ENCODE results near the gene SPINT4.

The SPINT4 gene

GRCh38 chr20:45765307-45765875, 43.2 kb downstream of the SPINT4 start:
- no peak for DNase-seq (ENCODE audit: low read depth)
- no peak overlapping the region for H3K4me3 ChIP-seq (replicated peaks; ENCODE audit: low read depth, low read length)
- no peak for TF ChIP-seq CTCF (IDR thresholded peaks at IDR 0.05; ENCODE audit: low read length, missing control alignments)

- no peak for DNase-seq (ENCODE audit: low read depth)
- no peak for TF ChIP-seq CTCF (IDR thresholded peaks at IDR 0.05; ENCODE audit: low read length, missing control alignments)
- no peak overlapping the region for H3K4me3 ChIP-seq (replicated peaks; ENCODE audit: low read depth, low read length)
Measured at GRCh38 chr20:45765980-45766379, 43.8 kb downstream of the SPINT4 start.

GRCh38 chr20:45768479-45768878, 46.3 kb downstream of the SPINT4 start:
- no peak for TF ChIP-seq CTCF (IDR thresholded peaks at IDR 0.05; ENCODE audit: low read length, missing control alignments)
- no peak overlapping the region for H3K4me3 ChIP-seq (replicated peaks; ENCODE audit: low read depth, low read length)
- no peak for DNase-seq (ENCODE audit: low read depth)

GRCh38 chr20:45771182-45771759, 49.1 kb downstream of the SPINT4 start:
- peak; percentile 95 for TF ChIP-seq CTCF (IDR thresholded peaks at IDR 0.05; ENCODE audit: low read length, missing control alignments)
- H3K4me3 ChIP-seq (replicated peaks; ENCODE audit: low read depth, low read length), result no peak overlapping the region
- DNase-seq (ENCODE audit: low read depth), result peak; percentile 78

GRCh38 chr20:45772693-45773092, 50.5 kb downstream of the SPINT4 start:
- no peak for DNase-seq (ENCODE audit: low read depth)
- TF ChIP-seq CTCF (IDR thresholded peaks at IDR 0.05; ENCODE audit: low read length, missing control alignments), result no peak
- no peak overlapping the region for H3K4me3 ChIP-seq (replicated peaks; ENCODE audit: low read depth, low read length)

- no peak for DNase-seq (ENCODE audit: low read depth)
- TF ChIP-seq CTCF (IDR thresholded peaks at IDR 0.05; ENCODE audit: low read length, missing control alignments), result no peak
- no peak overlapping the region for H3K4me3 ChIP-seq (replicated peaks; ENCODE audit: low read depth, low read length)
Measured at GRCh38 chr20:45774945-45775344, 52.8 kb downstream of the SPINT4 start.

- DNase-seq (ENCODE audit: low read depth), result no peak
Measured at GRCh38 chr20:45775411-45775810, 53.3 kb downstream of the SPINT4 start.

More at GRCh38 chr20:45775411-45775810, 53.3 kb downstream of the SPINT4 start:
- no peak overlapping the region for H3K4me3 ChIP-seq (replicated peaks; ENCODE audit: low read depth, low read length)
- no peak for TF ChIP-seq CTCF (IDR thresholded peaks at IDR 0.05; ENCODE audit: low read length, missing control alignments)

Data from fibroblast of pulmonary artery (primary cell).